GM08714 (cell line): ENCODE data around the gene GGT7.
A peak's percentile ranks its signal among the peaks of the same experiment; 100 is the strongest.
"Not testable (repeated sequence)": the region's sequence is repeated elsewhere in the genome, so short reads cannot be mapped to it uniquely, and the experiment has no call there.

Experiments
- H3K4me3 ChIP-seq: fragments of 200-500 bp; sonication (Bioruptor generic); 2 replicates; pipeline ENCODE4 v1.5.1; 2014; ENCODE audit warnings: mild to moderate bottlenecking, low read length, inconsistent platforms
- ZNF274 ChIP-seq: IDR thresholded peaks from 2 replicates; pipeline ENCODE4 v1.6.1; 2012; ENCODE audit warnings: mild to moderate bottlenecking, low read depth, low read length

Gene GGT7

GRCh38 chr20:34891166-34892062 lies 18.8 kb upstream of the GGT7 start:
- no peak for TF ChIP-seq ZNF274
- no peak overlapping the region for H3K4me3 ChIP-seq

GRCh38 chr20:34888468-34888867 lies 15.8 kb upstream of the GGT7 start:
- no peak overlapping the region for H3K4me3 ChIP-seq
- no peak for TF ChIP-seq ZNF274

GRCh38 chr20:34887023-34887422 lies 14.4 kb upstream of the GGT7 start:
- no peak for TF ChIP-seq ZNF274
- no peak overlapping the region for H3K4me3 ChIP-seq

- TF ChIP-seq ZNF274, result no peak
- H3K4me3 ChIP-seq, result no peak overlapping the region
Measured at GRCh38 chr20:34886122-34886521, 13.5 kb upstream of the GGT7 start.

GRCh38 chr20:34884260-34884659 lies 11.6 kb upstream of the GGT7 start:
- no peak overlapping the region for H3K4me3 ChIP-seq
- no peak for TF ChIP-seq ZNF274

GRCh38 chr20:34883809-34884208 lies 11.2 kb upstream of the GGT7 start:
- H3K4me3 ChIP-seq, result no peak overlapping the region
- TF ChIP-seq ZNF274, result no peak

- TF ChIP-seq ZNF274, result no peak
- H3K4me3 ChIP-seq, result no peak overlapping the region
Measured at GRCh38 chr20:34883087-34883688, 10.5 kb upstream of the GGT7 start.

GRCh38 chr20:34881689-34882088 lies 9.0 kb upstream of the GGT7 start:
- H3K4me3 ChIP-seq, result no peak overlapping the region
- TF ChIP-seq ZNF274, result no peak

GRCh38 chr20:34880971-34881370 lies 8.3 kb upstream of the GGT7 start:
- H3K4me3 ChIP-seq, result not testable (repeated sequence)

GRCh38 chr20:34880215-34880850 lies 7.7 kb upstream of the GGT7 start:
- H3K4me3 ChIP-seq, result no peak overlapping the region
- TF ChIP-seq ZNF274, result no peak

GRCh38 chr20:34876406-34877282 lies 4.0 kb upstream of the GGT7 start, which contains the start of gene ACSS2:
Gene ACSS2 (plus strand): TSS chr20:34876612. CDS start chr20:34876646, 34 bp downstream.
- TF ChIP-seq ZNF274, result no peak

GRCh38 chr20:34875642-34876405 lies 3.2 kb upstream of the GGT7 start:
- no peak for TF ChIP-seq ZNF274

More at GRCh38 chr20:34876406-34877282, 4.0 kb upstream of the GGT7 start, which contains the start of gene ACSS2:
- H3K4me3 ChIP-seq, result peak within 1 kb of the TSS; percentile 60

GRCh38 chr20:34874094-34874654 lies 1.5 kb upstream of the GGT7 start:
- no peak overlapping the region for H3K4me3 ChIP-seq
- TF ChIP-seq ZNF274, result no peak

More at GRCh38 chr20:34875642-34876405, 3.2 kb upstream of the GGT7 start:
- H3K4me3 ChIP-seq, result peak overlapping the region; percentile 59; the same call in 1 of the 2 replicates
